SK-N-SH (cell line): ENCODE data around the gene RELN. TPM values are rescaled to one million over a fixed set of nuclear protein-coding genes. Genes with fewer than 3 reads are reported as not detected.

ENCODE experiments used
- CTCF ChIA-PET: fragments of 300-600, 350-600 bp; formaldehyde crosslinking; extraction: SDS; loops from one replicate; lab custom pipeline; 2021; lab: Yijun Ruan, JAX
- POLR2A ChIA-PET: fragments of 350-600 bp; sonication (Branson Sonifier 250); formaldehyde crosslinking; extraction: SDS; loops from one replicate; lab custom pipeline; 2020; ENCODE audit warnings: antibody characterized with exemption, inconsistent platforms; lab: Yijun Ruan, JAX
- DNase-seq: peaks from one replicate; pipeline ENCODE4 v3.0.0; 2012
- H2AFZ ChIP-seq: fragments of 200-600 bp; sonication (generic); 2 replicates; pipeline ENCODE4 v1.8.1; 2016; ENCODE audit warnings: antibody characterized with exemption, mild to moderate bottlenecking, low read depth
- H3F3A ChIP-seq: fragments of 200-600 bp; sonication (generic); replicated peaks from 2 replicates; pipeline ENCODE3; 2016; ENCODE audit warnings: antibody characterized with exemption, mild to moderate bottlenecking; ENCODE audit not compliant: insufficient read depth
- H3K27ac ChIP-seq, 2 experiments: fragments of 200-500 bp in 1 of 2; fragments of 200-600 bp in 1 of 2; sonication (Bioruptor generic) in 1 of 2; sonication (generic), shearing (Covaris generic) in 1 of 2; 2 replicates each; pipeline versions ENCODE4 v1.5.1 to v1.6.1; 2014 to 2016; ENCODE audit warnings: low read depth in 2 of 2, inconsistent platforms in 1 of 2, low read length in 1 of 2, mild to moderate bottlenecking in 1 of 2, mixed read lengths in 1 of 2
- H3K27me3 ChIP-seq: fragments of 200-600 bp; sonication (generic), shearing (Covaris generic); 2 replicates; pipeline ENCODE4 v1.6.1; 2016; ENCODE audit warnings: mixed run types; ENCODE audit not compliant: insufficient read depth
- H3K36me3 ChIP-seq, 2 experiments: fragments of 200-500 bp in 1 of 2; fragments of 200-600 bp in 1 of 2; sonication (Bioruptor generic) in 1 of 2; sonication (generic) in 1 of 2; replicated peaks in 1 of 2; 2 replicates each; pipeline versions ENCODE3 to v1.5.1; 2014 to 2016; ENCODE audit warnings: low read length in 1 of 2, mild to moderate bottlenecking in 1 of 2; ENCODE audit not compliant: insufficient read depth in 2 of 2, control insufficient read depth in 1 of 2
- H3K4me1 ChIP-seq, 2 experiments: fragments of 200-500 bp in 1 of 2; fragments of 200-600 bp in 1 of 2; sonication (Bioruptor generic) in 1 of 2; sonication (generic), shearing (Covaris generic) in 1 of 2; 2 replicates each; pipeline versions ENCODE4 v1.5.1 to v1.6.1; 2014 to 2016; ENCODE audit warnings: low read depth in 1 of 2, low read length in 1 of 2, mixed run types in 1 of 2; ENCODE audit not compliant: insufficient read depth in 2 of 2, control insufficient read depth in 1 of 2
- H3K4me2 ChIP-seq: fragments of 200-600 bp; sonication (generic), shearing (Covaris generic); 2 replicates; pipeline ENCODE4 v1.6.1; 2017; ENCODE audit warnings: mixed run types
- H3K4me3 ChIP-seq, 2 experiments: fragments of 200-500 bp in 1 of 2; fragments of 200-600 bp in 1 of 2; sonication (Bioruptor generic) in 1 of 2; sonication (generic), shearing (Covaris generic) in 1 of 2; 2 replicates each; pipeline versions ENCODE4 v1.5.1 to v1.8.1; 2014 to 2016; ENCODE audit warnings: low read depth in 2 of 2, inconsistent platforms in 1 of 2, low read length in 1 of 2, mild to moderate bottlenecking in 1 of 2, mixed read lengths in 1 of 2, moderate library complexity in 1 of 2
- H3K79me2 ChIP-seq: fragments of 200-600 bp; sonication (generic); 2 replicates; pipeline ENCODE4 v1.8.1; 2017; ENCODE audit warnings: mild to moderate bottlenecking; ENCODE audit not compliant: insufficient read depth
- H3K9ac ChIP-seq: fragments of 200-600 bp; sonication (generic); 2 replicates; pipeline ENCODE4 v1.6.1; 2017; ENCODE audit warnings: mixed run types
- H3K9me2 ChIP-seq: fragments of 200-600 bp; sonication (generic); 2 replicates; pipeline ENCODE4 v1.6.1; 2017; ENCODE audit warnings: mixed run types
- H3K9me3 ChIP-seq: fragments of 200-600 bp; sonication (generic); 2 replicates; pipeline ENCODE4 v1.6.1; 2017; ENCODE audit warnings: mixed run types, mild to moderate bottlenecking, moderate library complexity
- H4K20me1 ChIP-seq: fragments of 200-600 bp; sonication (generic); 2 replicates; pipeline ENCODE4 v1.6.1; 2017; ENCODE audit warnings: mild to moderate bottlenecking, mixed run types; ENCODE audit not compliant: insufficient read depth
- CHD2 ChIP-seq: fragments of 150-350 bp; IDR thresholded peaks from 2 replicates; pipeline ENCODE4 v1.6.1; 2018; ENCODE audit warnings: low read length; ENCODE audit not compliant: partially characterized antibody
- CTCF ChIP-seq: fragments of 200-600 bp; sonication (generic); IDR thresholded peaks from 2 replicates; pipeline ENCODE4 v1.6.1; 2017; ENCODE audit warnings: antibody characterized with exemption, mild to moderate bottlenecking, moderate library complexity
- EZH2phosphoT487 ChIP-seq: fragments of 200-600 bp; sonication (generic); IDR thresholded peaks from 2 replicates; pipeline ENCODE4 v1.6.1; 2017; ENCODE audit warnings: low read depth, mixed run types, mild to moderate bottlenecking, antibody characterized with exemption, moderate library complexity, borderline replicate concordance
- FOSL2 ChIP-seq: IDR thresholded peaks from 2 replicates; pipeline ENCODE4 v1.4.0; 2012; ENCODE audit warnings: low read depth, mild to moderate bottlenecking, moderate library complexity, borderline replicate concordance
- JUND ChIP-seq: IDR thresholded peaks from 2 replicates; pipeline ENCODE4 v1.4.0; 2012
- MXI1 ChIP-seq: IDR thresholded peaks from 2 replicates; pipeline ENCODE4 v1.6.1; 2012; ENCODE audit warnings: mild to moderate bottlenecking, low read depth, low read length, improper control_type of control experiment
- PBX3 ChIP-seq: IDR thresholded peaks from 2 replicates; pipeline ENCODE4; 2012
- REST ChIP-seq: IDR thresholded peaks from 2 replicates; pipeline ENCODE4 v1.6.1; 2012; ENCODE audit warnings: mild to moderate bottlenecking, low read depth, low read length, moderate library complexity
- TAF1 ChIP-seq: IDR thresholded peaks from 2 replicates; pipeline ENCODE4 v1.6.1; 2012; ENCODE audit warnings: low read depth, mild to moderate bottlenecking, low read length, moderate library complexity, borderline replicate concordance
- USF1 ChIP-seq: IDR thresholded peaks from 2 replicates; pipeline ENCODE4 v1.4.0; 2012; ENCODE audit warnings: low read depth, borderline replicate concordance
- WGBS: methylation state at CpG from one replicate; pipeline ENCODE4 v1.1.6; 2017; ENCODE audit warnings: low lambda C conversion rate; 5-methylcytosine and 5-hydroxymethylcytosine counted together
- polyA plus RNA-seq, 3 experiments: library from polyadenylated mRNA; depleted of rRNA; stranded (reverse); fragments of >200 nt; gene quantifications; 2 replicates each; pipeline ENCODE4 v1.2.3, GENCODE V29; 2012

The RELN gene
- polyA plus RNA-seq, 1 of the 3 experiments (the other 2 are of a cell fraction), result 0.02 TPM

- CTCF ChIA-PET, result interaction anchor here (1.4 to 1.5 kb wide), 2 partner anchors 11 kb away, joined by 3 to 4 read pairs; no protein-coding TSS in a partner anchor
- H2AFZ ChIP-seq, result no peak overlapping the region
- TF ChIP-seq JUND (no peak), USF1 (no peak), EZH2phosphoT487 (no peak), TAF1 (no peak), FOSL2 (no peak), MXI1 (no peak), REST (no peak), PBX3 (no peak), CTCF (no peak), CHD2 (no peak)
- TF ChIP-seq, all 33 proteins: peak for 0
- H3K4me2 ChIP-seq, result no peak overlapping the region
- H3K36me3 ChIP-seq, result no peaks in the 10 kb centered on the region
- H4K20me1 ChIP-seq, result no peaks in the 10 kb centered on the region
- no peak overlapping the region for H3K9ac ChIP-seq
- no peaks in the 10 kb centered on the region for H3K27me3 ChIP-seq
- WGBS, result 57% methylated on average over 3 of the region's 3 CpGs
- H3K79me2 ChIP-seq, result no peaks in the 10 kb centered on the region
- no peak for DNase-seq
- H3K4me1 ChIP-seq, result no peaks in the 10 kb centered on the region
- no peaks in the 10 kb centered on the region for H3F3A ChIP-seq
- H3K4me3 ChIP-seq, result no peak overlapping the region
- POLR2A ChIA-PET, result no interaction called here
- H3K9me2 ChIP-seq, result no peaks in the 10 kb centered on the region; the same call in 1 of the 2 replicates
- H3K27ac ChIP-seq, result no peak overlapping the region
- H3K9me3 ChIP-seq, result no peaks in the 10 kb centered on the region
These were observed 33.6 kb upstream of the RELN start for GRCh38 chr7:104023100-104023499.
